HL-60/S4 (cell line): ENCODE data around the gene NTNG1.
"Not testable (repeated sequence)": the region's sequence is repeated elsewhere in the genome, so short reads cannot be mapped to it uniquely, and the experiment has no call there.

ENCODE experiments used
- in situ Hi-C: fragments of 300-500 bp; cut with MboI; formaldehyde crosslinking; loops from 2 replicates; pipeline ENCODE4 v1.14.3; 2022; ENCODE audit warnings: low sequenced_read_pairs

NTNG1 gene

GRCh38 chr1:107142140-107142542 is 1.3 kb downstream of the NTNG1 start:
- in situ Hi-C loops: no loop called here

DNA sequence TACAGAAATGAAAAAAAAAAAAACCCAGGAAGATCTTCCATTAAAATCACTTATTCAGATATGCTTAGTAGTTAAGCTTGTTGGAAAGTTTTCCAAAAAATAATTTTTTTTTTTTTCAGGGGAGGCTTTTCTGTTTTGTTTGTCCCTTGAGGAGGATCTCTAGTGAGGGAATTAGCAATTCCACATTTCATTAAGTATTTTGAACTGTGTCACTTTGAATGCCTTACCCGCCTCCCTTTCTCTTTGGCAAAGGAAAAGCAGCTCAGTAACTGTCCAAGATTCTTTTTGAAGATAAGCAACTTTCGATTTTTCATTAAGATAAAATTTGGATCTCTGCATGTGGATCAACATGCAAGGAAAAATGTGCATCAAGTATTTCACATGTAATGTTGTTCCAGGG is 1.8 kb downstream of the NTNG1 start:
- in situ Hi-C loops: no loop called here

- in situ Hi-C loops: no loop called here
These were observed 4.8 kb downstream of the NTNG1 start for GRCh38 chr1:107145637-107146036.

- in situ Hi-C loops: no loop called here
These were observed 7.0 kb downstream of the NTNG1 start for GRCh38 chr1:107147843-107148242.

GRCh38 chr1:107149946-107150345 is 9.1 kb downstream of the NTNG1 start:
- in situ Hi-C loops: no loop called here

DNA sequence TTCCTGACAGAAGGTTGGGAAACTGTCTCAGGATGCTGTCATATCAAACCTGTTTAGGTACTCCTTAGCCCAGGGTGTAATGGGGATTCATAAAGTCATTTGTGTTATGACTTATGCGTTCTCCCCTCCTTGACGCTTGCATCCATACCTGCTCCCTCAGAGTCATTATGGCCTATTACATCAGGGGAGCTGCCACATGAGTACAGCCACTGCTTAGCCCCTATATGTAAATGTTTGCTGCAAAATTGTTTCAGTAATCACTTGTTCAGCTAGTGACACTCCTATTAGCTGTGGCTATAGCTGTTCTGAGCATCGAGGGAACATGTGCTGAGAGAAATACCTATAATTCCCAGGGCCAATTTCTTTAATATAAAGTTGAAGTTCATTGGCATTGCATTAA is 10.5 kb downstream of the NTNG1 start:
- in situ Hi-C loops: no loop called here

GRCh38 chr1:107152395-107152794 is 11.6 kb downstream of the NTNG1 start:
- in situ Hi-C loops: no loop called here

GRCh38 chr1:107153014-107153413 is 12.2 kb downstream of the NTNG1 start:
- in situ Hi-C loops: no loop called here

DNA sequence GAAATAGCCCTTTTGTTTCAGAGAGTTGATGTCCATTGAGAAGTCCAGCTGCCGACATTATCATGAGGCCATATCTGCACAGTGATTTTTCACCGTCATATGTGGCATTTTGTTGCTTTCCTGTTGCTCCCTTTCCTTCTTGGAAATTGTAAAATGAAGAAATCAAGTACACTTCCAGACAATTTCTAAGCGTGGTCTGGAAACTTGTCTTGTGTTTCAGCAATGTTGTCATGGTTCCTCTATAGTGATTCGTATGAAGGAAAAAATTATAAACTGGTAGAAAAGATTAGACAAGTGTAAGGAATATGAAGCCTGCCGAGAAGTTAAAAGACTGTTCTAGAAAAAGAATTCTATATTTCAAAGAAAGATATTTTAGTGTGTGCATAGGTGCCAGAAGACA is 17.7 kb downstream of the NTNG1 start:
- in situ Hi-C loops: no loop called here

DNA sequence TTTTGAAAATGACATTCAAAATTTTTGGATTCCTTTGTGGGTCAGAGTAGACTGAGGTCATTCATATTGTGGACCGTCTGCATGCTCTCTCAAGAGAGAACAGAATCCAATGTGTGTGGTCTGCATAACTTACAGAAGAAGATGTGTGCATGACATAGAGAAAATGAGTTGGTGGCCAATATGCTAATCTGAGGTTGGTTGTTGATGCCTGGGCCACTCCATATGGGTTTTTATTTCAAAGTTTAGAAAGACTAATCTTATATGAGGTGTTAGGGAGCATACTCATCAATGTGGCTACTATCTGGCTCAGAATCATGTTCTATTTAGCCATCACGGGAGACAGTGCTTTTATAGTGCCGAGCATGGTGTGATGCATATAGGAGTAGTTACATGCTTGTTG is 18.2 kb downstream of the NTNG1 start:
- in situ Hi-C loops: no loop called here

DNA sequence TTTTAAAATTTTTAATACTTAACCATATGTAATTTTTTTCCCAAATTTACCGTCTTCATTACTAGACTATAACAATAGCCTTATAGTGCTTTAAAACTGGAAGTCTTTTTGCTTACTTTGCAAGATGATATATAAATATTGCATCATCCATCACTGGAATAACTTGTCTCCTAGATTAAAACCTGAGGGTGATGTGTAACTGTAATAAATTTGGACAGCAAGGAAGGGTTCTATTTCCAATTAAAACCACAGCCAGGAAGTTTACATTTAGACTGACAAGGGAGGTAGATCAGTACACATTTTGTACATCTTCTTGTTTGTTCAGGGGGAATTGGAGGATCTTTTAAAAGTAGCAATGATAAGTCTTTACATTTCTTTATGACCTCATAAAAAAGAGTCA is 21.9 kb downstream of the NTNG1 start:
- in situ Hi-C loops: no loop called here

- in situ Hi-C loops: not testable (repeated sequence)
These were observed 24.1 kb downstream of the NTNG1 start for GRCh38 chr1:107164901-107165300.

- in situ Hi-C loops: no loop called here
These were observed 28.8 kb downstream of the NTNG1 start for GRCh38 chr1:107169615-107170014.

- in situ Hi-C loops: no loop called here
These were observed 30.5 kb downstream of the NTNG1 start for GRCh38 chr1:107171333-107171732.

DNA sequence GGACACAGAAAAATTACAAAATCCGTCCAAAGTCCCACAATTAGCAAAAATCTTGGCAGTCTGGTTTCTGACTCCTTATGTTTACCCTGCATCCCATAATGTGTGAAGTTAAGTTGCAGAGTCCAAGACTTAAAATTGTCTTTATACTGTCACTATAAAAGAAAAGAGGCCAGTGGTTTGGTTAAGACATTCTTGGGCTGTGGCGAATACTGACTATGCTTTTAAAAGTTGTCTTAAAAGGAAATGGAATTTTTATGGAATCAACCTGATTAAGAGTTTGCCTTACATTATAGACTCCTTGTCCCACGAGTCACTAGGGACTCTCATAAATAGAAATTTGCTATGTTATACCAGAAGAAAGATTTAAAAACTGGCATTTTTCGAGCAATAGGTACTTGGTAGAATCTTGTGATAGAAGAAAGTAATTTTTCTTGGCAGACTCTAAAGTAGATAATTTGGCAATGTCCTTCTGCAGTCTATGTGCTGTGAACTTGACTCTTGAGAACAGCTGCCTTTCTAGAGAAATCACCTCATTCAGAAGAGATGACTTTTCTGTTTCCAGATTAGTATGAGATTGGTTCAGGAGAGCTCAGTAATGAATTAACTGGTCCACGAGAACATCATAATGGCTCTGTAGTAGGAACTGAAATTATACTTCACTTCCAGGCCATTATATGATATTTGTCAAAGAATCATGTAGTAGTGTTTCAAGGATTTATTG is 31.8 kb downstream of the NTNG1 start:
- in situ Hi-C loops: no loop called here

DNA sequence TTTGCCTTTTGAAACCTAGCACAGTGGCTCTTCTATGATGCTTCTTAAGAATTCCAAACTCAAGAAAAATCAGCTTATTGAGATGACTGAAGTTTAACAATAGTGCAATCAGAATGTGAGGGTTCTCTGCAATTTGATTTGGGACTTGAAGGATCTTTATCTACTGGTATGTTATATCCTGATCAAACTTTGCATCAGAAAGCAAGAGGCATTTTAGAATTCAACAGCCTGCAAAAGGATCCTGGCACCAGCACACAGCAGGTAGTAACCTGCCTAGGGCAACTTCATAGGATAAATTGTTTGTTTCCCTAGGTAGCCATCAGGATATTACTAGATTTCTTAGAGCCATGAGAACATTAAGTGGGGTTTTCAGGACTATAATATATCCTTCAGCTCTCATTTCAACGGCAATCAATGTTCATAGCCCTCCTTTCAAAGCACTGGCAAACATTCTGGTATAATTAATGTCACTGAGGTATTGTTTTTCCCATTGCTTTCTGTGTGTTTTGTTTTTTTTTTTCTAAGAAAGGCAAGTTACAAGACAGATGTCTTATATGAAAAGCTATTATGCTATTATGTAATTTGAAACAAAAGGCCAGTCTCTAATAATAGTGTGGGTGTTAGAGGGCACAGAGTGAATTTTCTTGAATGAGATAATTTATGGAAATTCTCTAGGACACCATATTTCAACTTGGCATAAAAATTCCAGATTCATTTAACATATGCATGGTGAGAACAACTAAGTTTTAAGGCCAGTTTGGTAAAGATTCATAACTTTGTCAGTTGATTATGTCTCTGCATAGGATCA is 34.5 kb downstream of the NTNG1 start:
- in situ Hi-C loops: no loop called here

GRCh38 chr1:107181253-107181969 is 40.6 kb downstream of the NTNG1 start:
- in situ Hi-C loops: no loop called here

- in situ Hi-C loops: no loop called here
These were observed 42.2 kb downstream of the NTNG1 start for GRCh38 chr1:107183011-107183410.

- in situ Hi-C loops: no loop called here
These were observed 44.0 kb downstream of the NTNG1 start for GRCh38 chr1:107184888-107185287.

GRCh38 chr1:107187399-107187798 is 46.6 kb downstream of the NTNG1 start:
- in situ Hi-C loops: no loop called here

DNA sequence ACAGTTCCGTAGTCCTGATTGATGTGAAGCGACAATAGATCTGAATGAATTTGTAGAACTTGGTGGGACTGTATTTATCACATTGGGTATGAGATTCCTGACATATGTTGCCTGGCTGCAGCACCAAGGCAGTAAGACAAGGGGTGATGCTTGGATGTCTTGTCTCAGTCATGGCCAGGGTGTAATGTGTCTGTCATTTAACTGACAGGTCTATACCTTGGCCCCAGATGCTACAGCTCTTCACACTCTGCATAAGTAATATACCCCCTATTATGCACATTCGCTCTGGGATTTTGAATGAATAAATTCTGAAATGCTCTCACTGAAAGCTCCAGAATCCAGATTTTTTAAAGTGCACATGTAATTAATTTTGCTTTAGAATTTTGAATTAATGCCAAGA is 47.3 kb downstream of the NTNG1 start:
- in situ Hi-C loops: no loop called here

DNA sequence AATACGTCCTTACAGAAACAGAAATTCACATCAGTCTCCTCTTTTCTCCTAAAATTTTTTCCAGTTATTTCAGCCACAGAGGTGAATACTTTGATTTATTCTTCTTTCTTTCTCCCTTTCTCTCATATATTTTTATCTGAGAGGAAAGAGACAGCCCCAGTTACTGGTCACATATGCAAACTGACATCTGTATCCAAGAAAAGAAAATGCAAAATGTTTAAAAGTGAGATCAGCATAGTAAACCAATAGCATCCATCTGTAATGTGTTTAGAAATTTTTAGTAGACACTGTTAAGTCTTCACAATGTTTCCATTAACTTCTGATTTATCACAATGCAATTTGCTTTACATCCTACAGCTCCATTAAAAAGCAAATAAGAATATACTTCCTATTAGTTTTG is 53.5 kb downstream of the NTNG1 start:
- in situ Hi-C loops: no loop called here
